Colon (tissue), 2 donors: ENCODE results near the gene BST1.
A peak's percentile ranks its signal among the peaks of the same experiment; 100 is the strongest.

Experiments used
- FAIRE-seq: peaks from 2 replicates; lab custom pipeline; 2012; peaks lifted over from hg19 to GRCh38; lab: Jason Lieb, UNC
- donor health status: control.
- donor health status: control.

The BST1 gene

DNA sequence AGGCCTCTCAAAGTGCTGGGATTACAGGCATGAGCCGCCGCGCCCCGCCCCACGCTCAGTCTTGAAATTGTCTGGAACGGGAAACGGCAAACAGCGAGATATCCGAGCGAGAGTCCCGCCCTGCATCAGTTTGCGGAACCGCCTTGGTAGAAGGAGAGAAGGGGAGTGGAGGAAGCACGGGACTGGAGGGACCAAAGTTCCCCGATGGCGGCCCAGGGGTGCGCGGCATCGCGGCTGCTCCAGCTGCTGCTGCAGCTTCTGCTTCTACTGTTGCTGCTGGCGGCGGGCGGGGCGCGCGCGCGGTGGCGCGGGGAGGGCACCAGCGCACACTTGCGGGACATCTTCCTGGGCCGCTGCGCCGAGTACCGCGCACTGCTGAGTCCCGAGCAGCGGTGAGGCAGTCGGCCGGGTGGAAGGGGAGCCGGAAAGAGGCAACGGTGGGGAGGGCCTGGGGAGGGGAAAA lies at the start of gene BST1:
TSS of gene BST1 (plus strand) at position 125 of the 463 bp plus-strand sequence. CDS start at position 205, 80 bp downstream.
- FAIRE-seq = no peak

- FAIRE-seq = no peak
Measured at GRCh38 chr4:15653420-15653819, 49.4 kb upstream of the BST1 start.

DNA sequence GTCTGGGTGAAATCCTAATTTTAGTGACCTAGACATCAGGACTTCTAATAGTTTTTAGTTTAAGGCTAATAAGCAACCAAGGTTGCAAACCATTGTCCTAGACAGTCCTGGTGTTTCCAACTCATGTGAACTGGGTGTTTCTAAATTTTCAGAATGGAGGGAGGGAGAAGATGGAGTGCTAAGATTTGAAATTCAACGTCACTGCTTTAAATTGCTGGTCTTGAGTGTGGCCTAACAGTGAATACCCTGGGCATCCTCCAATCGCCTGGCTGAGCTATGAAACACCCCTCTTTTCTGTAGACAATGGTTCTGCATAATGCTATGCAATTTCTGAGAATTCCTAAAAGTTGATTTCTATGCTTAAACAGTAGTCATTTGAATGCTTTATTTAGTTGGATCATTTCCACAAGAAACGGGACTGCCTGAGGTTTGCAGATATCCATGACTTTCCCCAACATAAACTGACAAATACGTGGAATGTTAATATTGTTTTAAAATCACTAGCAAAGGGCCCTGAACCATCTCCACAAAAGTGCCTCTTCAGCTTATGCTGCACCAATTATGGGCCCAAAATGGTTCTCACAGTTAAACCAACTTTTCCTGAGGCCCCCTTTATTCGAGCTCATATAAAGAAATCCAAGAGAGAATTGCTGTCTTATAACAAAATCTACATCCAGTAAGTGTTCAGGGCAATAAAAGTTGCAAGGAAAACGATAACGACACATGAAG lies 48.8 kb upstream of the BST1 start:
- FAIRE-seq = no peak

DNA sequence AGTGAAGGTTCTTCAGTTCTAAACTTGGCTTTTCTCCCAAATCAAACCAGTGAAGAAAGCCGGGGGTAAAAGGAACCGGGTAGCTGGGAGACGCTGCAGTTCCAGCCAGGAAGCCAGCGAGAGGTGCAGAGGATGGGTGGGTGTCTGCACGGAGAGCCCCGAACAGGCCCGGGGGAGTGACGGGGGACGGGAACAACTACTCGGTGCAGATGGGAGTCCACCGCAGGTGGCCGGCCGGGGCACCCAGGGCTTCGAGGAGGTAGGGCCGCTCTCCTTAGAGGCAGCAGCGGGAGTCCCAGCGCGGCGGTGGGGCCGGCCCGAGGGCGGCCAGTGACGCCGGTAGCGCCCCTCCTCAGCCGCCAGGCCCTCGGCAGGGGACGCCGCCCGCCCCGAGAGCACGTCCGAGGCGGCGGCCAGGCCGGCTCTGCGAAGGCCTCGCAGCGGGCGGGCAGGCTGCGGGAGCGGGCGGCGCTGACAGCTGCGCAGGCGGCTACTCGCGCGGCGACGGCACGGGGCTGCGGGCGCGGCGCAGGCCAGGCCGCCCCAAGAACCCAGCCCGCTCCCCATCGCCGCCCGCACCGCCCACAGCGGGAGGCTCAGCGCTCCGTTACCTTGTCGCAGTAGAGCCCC lies 48.2 kb upstream of the BST1 start:
- FAIRE-seq = no peak

GRCh38 chr4:15655223-15656037 lies 47.4 kb upstream of the BST1 start, which contains the start of gene FBXL5:
Gene FBXL5 (minus strand): TSS chr4:15655357. CDS start chr4:15655287, 70 bp downstream.
- no peak for FAIRE-seq

GRCh38 chr4:15656038-15656470 lies 46.8 kb upstream of the BST1 start:
- no peak for FAIRE-seq

- FAIRE-seq = no peak
Measured at GRCh38 chr4:15657366-15657765, 45.5 kb upstream of the BST1 start.

DNA sequence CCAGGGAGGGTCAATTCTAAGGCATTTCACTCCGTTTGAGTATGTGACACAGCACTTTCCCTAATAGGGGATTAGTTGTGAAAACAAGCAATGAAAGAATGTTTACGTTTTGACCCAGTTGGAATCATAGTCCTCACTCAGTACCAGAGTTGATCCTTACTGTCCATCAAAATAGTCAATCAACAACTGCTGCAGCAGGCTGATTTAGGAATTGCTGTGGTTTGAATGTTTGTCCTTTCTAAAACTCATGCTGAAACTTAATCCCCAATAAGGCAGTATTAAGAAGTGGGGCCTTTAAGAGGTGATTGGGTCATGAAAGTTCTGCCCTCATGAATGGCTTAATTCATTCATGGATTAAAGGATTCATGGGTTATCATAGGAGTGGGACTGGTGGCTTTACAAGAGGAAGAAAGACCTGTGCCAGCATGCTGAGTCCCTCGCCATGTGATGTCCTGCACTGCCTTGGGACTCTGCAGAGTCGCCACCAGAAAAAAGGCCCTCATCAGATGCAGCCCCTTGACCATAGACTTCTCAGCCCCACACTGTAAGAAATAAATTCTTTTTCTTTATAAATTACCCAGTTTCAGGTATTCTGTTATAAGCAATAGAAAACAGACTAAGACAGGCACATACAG lies 44.6 kb upstream of the BST1 start:
- no peak for FAIRE-seq

GRCh38 chr4:15658781-15659180 lies 44.1 kb upstream of the BST1 start:
- FAIRE-seq = no peak

DNA sequence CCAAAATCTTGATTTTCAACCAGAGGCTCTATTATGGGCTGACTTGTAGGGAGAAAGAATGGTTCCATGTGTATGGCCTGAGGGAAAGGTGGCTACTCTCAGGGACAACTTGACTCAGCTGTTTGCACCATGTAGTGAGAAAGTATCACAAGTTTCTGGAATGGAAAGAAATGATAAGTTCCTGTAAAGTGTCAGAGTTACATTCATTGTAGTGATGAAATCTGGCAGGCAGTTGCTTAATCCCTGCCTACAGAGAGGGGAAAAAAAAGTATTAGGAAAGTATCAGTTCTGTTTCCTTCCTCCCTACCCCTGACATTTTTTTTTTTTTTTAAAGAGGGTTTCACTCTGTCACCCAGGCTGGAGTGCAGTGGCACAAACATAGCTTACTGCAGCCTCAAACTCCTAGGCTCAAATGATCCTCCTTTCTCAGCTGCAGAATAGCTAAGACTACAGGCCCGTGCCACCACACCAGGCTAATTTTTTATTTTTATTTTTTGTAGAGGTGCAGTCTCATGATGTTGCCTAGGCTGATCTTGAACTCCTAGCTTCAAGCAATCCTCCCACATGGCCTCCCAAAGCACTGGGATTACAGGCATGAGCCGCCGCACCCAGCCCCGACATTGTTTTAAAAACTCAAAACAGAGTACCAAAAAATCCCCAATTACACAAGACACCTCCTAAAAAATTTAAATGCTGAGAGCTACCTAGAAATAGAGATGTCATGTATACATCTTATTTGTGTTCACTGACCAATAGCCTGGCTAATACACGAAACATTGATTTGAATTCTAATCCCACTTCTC lies 42.9 kb upstream of the BST1 start:
- FAIRE-seq = no peak

- FAIRE-seq = peak; percentile 10
Measured at GRCh38 chr4:15665753-15666365, 37.0 kb upstream of the BST1 start.

DNA sequence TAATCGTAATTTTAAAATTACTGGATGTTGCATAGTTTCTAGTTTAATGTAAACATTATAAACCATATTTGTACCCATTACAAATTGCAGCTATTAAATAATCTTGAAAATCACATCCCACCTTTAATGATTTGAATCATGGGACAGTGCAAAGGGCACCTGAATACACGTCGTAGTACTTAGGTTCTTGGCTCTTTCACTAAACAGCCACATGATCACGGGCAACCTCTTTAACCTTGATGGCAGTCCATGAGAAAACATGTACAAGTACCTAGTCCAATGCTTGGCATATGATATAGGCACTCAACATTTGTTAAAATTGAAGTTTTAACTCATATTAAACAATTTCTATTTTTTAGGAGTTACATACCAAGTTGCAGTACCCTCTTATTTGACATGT lies 35.9 kb upstream of the BST1 start:
- FAIRE-seq = no peak

GRCh38 chr4:15668566-15669435 lies 34.1 kb upstream of the BST1 start:
- FAIRE-seq = peak; percentile 49

DNA sequence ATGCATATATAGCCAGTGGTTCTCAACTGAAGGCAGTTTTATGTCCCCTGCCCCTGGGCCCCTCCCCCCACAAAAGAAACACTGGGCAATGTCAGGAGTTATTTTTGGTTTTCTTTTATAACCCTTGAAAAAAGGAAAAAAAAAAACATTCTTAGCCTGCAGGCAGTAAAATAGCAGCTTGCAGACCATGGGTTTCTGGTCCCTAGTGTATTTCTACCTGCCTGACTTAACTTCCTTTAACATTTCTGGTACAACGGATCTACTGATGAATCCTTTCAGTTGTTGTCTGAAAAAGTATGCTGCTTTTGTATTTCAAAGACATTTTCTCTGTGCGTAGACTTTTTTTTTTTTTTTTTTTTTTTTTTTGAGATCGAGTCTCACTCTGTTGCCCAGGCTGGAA lies 32.3 kb upstream of the BST1 start:
- no peak for FAIRE-seq

GRCh38 chr4:15672101-15672500 lies 30.8 kb upstream of the BST1 start:
- no peak for FAIRE-seq

- no peak for FAIRE-seq
Measured at GRCh38 chr4:15673337-15673736, 29.5 kb upstream of the BST1 start.

GRCh38 chr4:15674046-15674445 lies 28.8 kb upstream of the BST1 start:
- FAIRE-seq = no peak

DNA sequence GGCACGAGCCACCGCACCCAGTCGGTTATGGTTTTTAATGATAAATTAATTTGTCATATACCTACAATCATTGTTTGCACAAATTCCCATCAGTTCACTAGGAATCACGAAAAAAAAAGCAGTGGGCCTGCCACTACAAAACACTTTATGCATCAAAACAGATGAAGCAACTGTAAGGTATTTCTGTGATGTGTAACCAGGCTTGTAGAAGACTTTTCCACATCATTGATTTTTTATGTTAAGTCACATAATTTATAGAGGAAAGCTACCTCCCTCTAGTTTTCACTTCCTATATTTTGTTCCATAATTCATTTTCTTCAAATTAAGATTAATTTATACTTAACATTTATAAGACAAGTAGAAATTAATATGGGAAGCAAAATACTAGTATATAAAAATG lies 27.9 kb upstream of the BST1 start:
- no peak for FAIRE-seq

GRCh38 chr4:15675356-15675755 lies 27.5 kb upstream of the BST1 start:
- FAIRE-seq = no peak

GRCh38 chr4:15676039-15676438 lies 26.8 kb upstream of the BST1 start:
- FAIRE-seq = no peak
